ENCODE results near the gene GPC5.

- TF ChIP-seq CTCF (tag by site-specific recombination; IDR thresholded peaks at IDR 0.05): no peak
- no peak for TF ChIP-seq ZNF350 (tag by site-specific recombination; IDR thresholded peaks at IDR 0.05)
- TF ChIP-seq IKZF3 (tag by site-specific recombination; IDR thresholded peaks at IDR 0.05): no peak
- no peak for TF ChIP-seq PATZ1 (tag by site-specific recombination; IDR thresholded peaks at IDR 0.05)
- TF ChIP-seq ZNF645 (tag by site-specific recombination; IDR thresholded peaks at IDR 0.05): no peak
- no peak for TF ChIP-seq RBAK (tag by site-specific recombination; IDR thresholded peaks at IDR 0.05)
- TF ChIP-seq ZNF549 (tag by site-specific recombination; IDR thresholded peaks at IDR 0.05): no peak
- no peak for TF ChIP-seq ZNF274 (IDR thresholded peaks at IDR 0.05; ENCODE audit: low read length)
- no peak for TF ChIP-seq ZNF274 (tag by site-specific recombination; IDR thresholded peaks at IDR 0.05; ENCODE audit: borderline replicate concordance)
- TF ChIP-seq ZBTB11 (tag by site-specific recombination; conservative IDR thresholded peaks at IDR 0.05; ENCODE audit: low read depth): no peak
- TF ChIP-seq TCF7L2 (IDR thresholded peaks at IDR 0.05; ENCODE audit: borderline replicate concordance, low read depth, low read length): no peak
- TF ChIP-seq YY1 (tag by site-specific recombination; IDR thresholded peaks at IDR 0.05): no peak
- TF ChIP-seq ZNF214 (tag by site-specific recombination; IDR thresholded peaks at IDR 0.05; ENCODE audit: borderline replicate concordance): no peak
These were observed 1211.0 kb downstream of the GPC5 start for GRCh38 chr13:92609376-92609775.

All from HEK293 (cell line).